OCI-LY1 (cell line): ENCODE data around the gene PDK3.

Experiments
- CTCF ChIP-seq: fragments of 200-600 bp; sonication (generic), shearing (Covaris generic); IDR thresholded peaks from 2 replicates; pipeline ENCODE4 v1.5.1; 2017; ENCODE audit warnings: mild to moderate bottlenecking, antibody characterized with exemption, low read length, moderate library complexity, mixed read lengths
- EZH2 ChIP-seq: fragments of 200-600 bp; sonication (generic), shearing (Covaris generic); IDR thresholded peaks from 2 replicates; pipeline ENCODE4 v1.8.0; 2017; ENCODE audit warnings: borderline replicate concordance, mixed run types, mild to moderate bottlenecking, antibody characterized with exemption, low read length, moderate library complexity, mixed read lengths

- TF ChIP-seq CTCF, result no peak
- TF ChIP-seq EZH2, result no peak
Observed at GRCh38 chrX:24448762-24449250, 16.3 kb upstream of the PDK3 start.
